ENCODE measurements around the gene TMEM130.

The TMEM130 gene

DNA sequence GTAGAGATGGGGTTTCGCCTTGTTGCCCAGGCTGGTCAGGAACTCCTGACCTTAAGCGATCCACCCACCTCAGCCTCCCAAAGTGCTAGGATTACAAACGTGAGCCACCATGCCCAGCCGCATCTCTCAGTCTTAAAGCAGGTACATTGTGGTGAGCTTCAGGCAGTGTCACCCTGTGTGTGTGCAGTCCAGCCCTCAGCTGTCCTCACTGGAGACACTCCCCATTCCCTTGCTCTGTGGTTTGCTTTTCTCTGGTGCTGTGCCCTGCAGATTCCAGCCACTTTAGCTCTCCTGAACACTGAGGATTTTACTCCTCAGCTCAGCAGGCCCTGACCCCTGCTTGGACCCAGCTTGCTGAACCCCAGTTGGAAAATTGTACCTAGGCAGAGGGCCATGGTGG lies 14.6 kb upstream of the TMEM130 start:
- Histone ChIP-seq H4K20me1 (ENCODE audit: insufficient read depth, low read length) (peaks cover 49% of the 10 kb centered on the region), H3K27me3 (ENCODE audit: insufficient read depth, low read length, poor library complexity) (no peaks in the 10 kb centered on the region), H3K4me1 (ENCODE audit: insufficient read depth, low read length) (peaks cover 17% of the 10 kb centered on the region), H3K4me2 (ENCODE audit: insufficient read depth, low read length) (no peak overlapping the region), H3K9ac (ENCODE audit: low read depth, low read length) (no peak overlapping the region), H3K27ac (ENCODE audit: low read length) (no peak overlapping the region), H2AFZ (ENCODE audit: low read depth, low read length) (no peak overlapping the region), H3K4me3 (ENCODE audit: low read depth in 1 of 2, low read length in 2 of 2) (no peak overlapping the region), H3K36me3 (ENCODE audit: insufficient read depth, low read length) (peaks cover 81% of the 10 kb centered on the region), H3K79me2 (ENCODE audit: insufficient read depth, low read length) (peaks cover 79% of the 10 kb centered on the region), H3K9me3 (ENCODE audit: insufficient read depth, low read length, severe bottlenecking) (no peaks in the 10 kb centered on the region)
- no peak for ATAC-seq (ENCODE audit: insufficient read depth, low read depth)
- TF ChIP-seq, protein P1, sequence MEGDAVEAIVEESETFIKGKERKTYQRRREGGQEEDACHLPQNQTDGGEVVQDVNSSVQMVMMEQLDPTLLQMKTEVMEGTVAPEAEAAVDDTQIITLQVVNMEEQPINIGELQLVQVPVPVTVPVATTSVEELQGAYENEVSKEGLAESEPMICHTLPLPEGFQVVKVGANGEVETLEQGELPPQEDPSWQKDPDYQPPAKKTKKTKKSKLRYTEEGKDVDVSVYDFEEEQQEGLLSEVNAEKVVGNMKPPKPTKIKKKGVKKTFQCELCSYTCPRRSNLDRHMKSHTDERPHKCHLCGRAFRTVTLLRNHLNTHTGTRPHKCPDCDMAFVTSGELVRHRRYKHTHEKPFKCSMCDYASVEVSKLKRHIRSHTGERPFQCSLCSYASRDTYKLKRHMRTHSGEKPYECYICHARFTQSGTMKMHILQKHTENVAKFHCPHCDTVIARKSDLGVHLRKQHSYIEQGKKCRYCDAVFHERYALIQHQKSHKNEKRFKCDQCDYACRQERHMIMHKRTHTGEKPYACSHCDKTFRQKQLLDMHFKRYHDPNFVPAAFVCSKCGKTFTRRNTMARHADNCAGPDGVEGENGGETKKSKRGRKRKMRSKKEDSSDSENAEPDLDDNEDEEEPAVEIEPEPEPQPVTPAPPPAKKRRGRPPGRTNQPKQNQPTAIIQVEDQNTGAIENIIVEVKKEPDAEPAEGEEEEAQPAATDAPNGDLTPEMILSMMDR (IDR thresholded peaks at IDR 0.05; ENCODE audit: borderline replicate concordance, extremely low read depth, low read length, poor library complexity, severe bottlenecking) = no peak
- no peak for TF ChIP-seq EZH2 (IDR thresholded peaks at IDR 0.05; ENCODE audit: borderline replicate concordance, low read depth, low read length, severe bottlenecking)
- no peak for DNase-seq

DNA sequence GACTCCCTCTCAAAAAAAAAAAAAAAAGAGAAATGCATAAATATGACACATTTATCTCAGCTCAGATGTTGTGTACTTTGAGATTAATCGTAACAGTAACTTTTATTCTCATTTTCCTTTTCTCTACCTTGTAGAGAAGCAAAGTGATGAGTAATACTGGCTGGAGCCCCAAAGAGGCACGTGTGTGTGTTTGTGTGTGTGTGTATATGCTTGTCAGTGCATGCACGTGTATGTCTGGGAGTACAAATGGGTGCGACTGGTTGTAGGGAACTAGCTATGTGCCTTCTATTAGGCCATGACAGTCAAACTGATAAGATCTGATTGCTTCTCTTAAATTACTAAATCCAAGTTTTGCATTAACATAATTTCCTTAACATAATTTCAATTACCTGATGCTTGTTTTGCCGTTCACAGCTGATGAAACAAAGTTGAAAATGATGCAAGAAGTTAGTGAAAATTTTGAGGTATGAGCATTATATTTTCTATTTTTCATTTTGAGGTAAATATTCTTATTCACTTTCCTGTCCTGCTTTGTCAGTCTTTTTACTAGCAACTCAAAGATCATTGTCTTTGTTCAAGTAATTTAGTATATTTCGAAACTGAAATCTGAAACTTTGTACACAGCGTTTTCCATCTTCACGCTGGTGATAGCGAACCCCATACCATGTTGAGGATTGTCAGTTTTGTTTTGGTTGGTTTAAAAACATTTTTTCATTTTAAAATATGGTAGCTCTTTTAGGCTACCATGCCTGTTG lies 11.9 kb upstream of the TMEM130 start:
- no peak for ATAC-seq (ENCODE audit: insufficient read depth, low read depth)
- Histone ChIP-seq H4K20me1 (ENCODE audit: insufficient read depth, low read length) (peaks cover 46% of the 10 kb centered on the region), H3K79me2 (ENCODE audit: insufficient read depth, low read length) (peaks cover 73% of the 10 kb centered on the region)

DNA sequence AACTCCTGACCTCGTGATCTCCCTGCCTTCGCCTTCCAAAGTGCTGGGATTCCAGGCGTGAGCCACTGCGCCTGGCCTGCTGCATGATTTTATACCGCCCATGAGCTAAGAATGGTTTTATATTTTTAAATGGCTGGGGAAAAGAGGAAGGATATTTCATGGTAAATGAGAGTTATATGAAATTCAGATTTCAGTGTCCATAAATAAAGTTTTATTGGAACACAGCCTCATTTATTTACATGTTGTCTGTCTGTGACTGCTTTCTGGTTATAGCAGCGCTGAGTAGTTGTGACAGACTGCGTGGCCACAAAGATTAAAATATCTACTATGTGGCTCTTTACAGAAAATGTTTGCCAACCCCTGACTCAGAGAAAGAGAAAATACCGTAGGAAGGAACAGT lies 10.7 kb upstream of the TMEM130 start:
- DNase-seq = no peak
- no peaks in the 10 kb centered on the region for H3K27me3 ChIP-seq (ENCODE audit: insufficient read depth, low read length, poor library complexity)
- H4K20me1 ChIP-seq (ENCODE audit: insufficient read depth, low read length) = peaks cover 42% of the 10 kb centered on the region
- peaks cover 65% of the 10 kb centered on the region for H3K79me2 ChIP-seq (ENCODE audit: insufficient read depth, low read length)
- no peak for ATAC-seq (ENCODE audit: insufficient read depth, low read depth)
- peak overlapping the region; percentile 100; the same call in 1 of the 2 replicates for H3K9ac ChIP-seq (ENCODE audit: low read depth, low read length)
- H3K9me3 ChIP-seq (ENCODE audit: insufficient read depth, low read length, severe bottlenecking) = no peaks in the 10 kb centered on the region
- peaks cover 50% of the 10 kb centered on the region for H3K36me3 ChIP-seq (ENCODE audit: insufficient read depth, low read length)
- H3K4me3 ChIP-seq (ENCODE audit: low read depth in 1 of 2, low read length in 2 of 2) = peak overlapping the region in 1 of 2 experiments; percentile 67; a peak in 2 of 4 replicates
- TF ChIP-seq, protein P1 (IDR thresholded peaks at IDR 0.05; ENCODE audit: borderline replicate concordance, extremely low read depth, low read length, poor library complexity, severe bottlenecking) = no peak
- TF ChIP-seq EZH2 (IDR thresholded peaks at IDR 0.05; ENCODE audit: borderline replicate concordance, low read depth, low read length, severe bottlenecking) = no peak
- peak overlapping the region; percentile 96 for H3K27ac ChIP-seq (ENCODE audit: low read length)
- H3K4me2 ChIP-seq (ENCODE audit: insufficient read depth, low read length) = peak overlapping the region; percentile 90
- H3K4me1 ChIP-seq (ENCODE audit: insufficient read depth, low read length) = peaks cover 25% of the 10 kb centered on the region
- H2AFZ ChIP-seq (ENCODE audit: low read depth, low read length) = no peak overlapping the region

More for the DNA sequence above, 11.9 kb upstream of the TMEM130 start:
- Histone ChIP-seq H3K4me1 (ENCODE audit: insufficient read depth, low read length) (peaks cover 25% of the 10 kb centered on the region), H3K36me3 (ENCODE audit: insufficient read depth, low read length) (peaks cover 58% of the 10 kb centered on the region), H3K27ac (ENCODE audit: low read length) (no peak overlapping the region), H3K4me2 (ENCODE audit: insufficient read depth, low read length) (no peak overlapping the region), H3K4me3 (ENCODE audit: low read depth in 1 of 2, low read length in 2 of 2) (no peak overlapping the region), H3K27me3 (ENCODE audit: insufficient read depth, low read length, poor library complexity) (no peaks in the 10 kb centered on the region), H3K9ac (ENCODE audit: low read depth, low read length) (no peak overlapping the region), H3K9me3 (ENCODE audit: insufficient read depth, low read length, severe bottlenecking) (no peaks in the 10 kb centered on the region), H2AFZ (ENCODE audit: low read depth, low read length) (no peak overlapping the region)
- no peak for DNase-seq
- no peak for TF ChIP-seq EZH2 (IDR thresholded peaks at IDR 0.05; ENCODE audit: borderline replicate concordance, low read depth, low read length, severe bottlenecking)
- TF ChIP-seq, protein P1 (IDR thresholded peaks at IDR 0.05; ENCODE audit: borderline replicate concordance, extremely low read depth, low read length, poor library complexity, severe bottlenecking) = no peak

All from DND-41 (cell line).